ENCODE results near the gene UGT3A1.
"Not testable (repeated sequence)": the region's sequence is repeated elsewhere in the genome, so short reads cannot be mapped to it uniquely, and the experiment has no call there.

Gene UGT3A1

DNA sequence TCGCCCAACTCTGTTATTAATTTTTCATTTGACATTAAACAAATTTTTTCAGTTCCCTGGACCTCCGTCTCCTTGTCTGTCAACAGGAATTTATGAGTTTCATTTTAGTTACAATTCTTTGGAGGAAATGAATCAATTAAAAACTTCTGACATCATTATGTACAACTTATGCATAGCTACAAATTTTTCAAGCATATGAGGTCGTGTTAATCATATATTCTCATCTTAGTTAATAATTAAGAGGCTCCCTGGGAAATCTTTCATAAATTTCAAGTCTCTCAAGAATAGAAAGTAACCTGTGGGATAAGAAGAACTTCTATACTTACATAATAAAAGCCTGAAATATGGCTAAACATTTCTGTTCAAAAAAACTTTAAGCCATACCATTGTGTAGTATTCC is 3.4 kb downstream of the UGT3A1 start:
- no peak for DNase-seq

DNA sequence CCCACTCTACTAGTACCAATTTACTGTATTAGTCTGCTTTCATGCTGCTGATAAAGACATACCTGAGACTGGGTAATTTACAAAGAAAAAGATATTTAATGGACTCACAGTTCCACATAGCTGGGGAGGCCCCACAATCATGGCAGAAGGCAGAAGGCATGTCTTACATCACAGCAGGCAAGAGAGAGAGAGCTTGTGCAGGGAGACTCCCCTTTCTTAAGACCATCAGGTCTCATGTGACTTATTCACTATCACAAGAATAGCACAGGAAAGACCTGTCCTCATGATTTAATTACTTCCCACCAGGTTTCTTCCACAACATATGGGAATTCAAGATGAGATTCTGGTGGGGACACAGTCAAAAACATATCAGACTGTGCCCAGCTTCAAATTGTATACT is 11.5 kb downstream of the UGT3A1 start:
- DNase-seq, result no peak

DNA sequence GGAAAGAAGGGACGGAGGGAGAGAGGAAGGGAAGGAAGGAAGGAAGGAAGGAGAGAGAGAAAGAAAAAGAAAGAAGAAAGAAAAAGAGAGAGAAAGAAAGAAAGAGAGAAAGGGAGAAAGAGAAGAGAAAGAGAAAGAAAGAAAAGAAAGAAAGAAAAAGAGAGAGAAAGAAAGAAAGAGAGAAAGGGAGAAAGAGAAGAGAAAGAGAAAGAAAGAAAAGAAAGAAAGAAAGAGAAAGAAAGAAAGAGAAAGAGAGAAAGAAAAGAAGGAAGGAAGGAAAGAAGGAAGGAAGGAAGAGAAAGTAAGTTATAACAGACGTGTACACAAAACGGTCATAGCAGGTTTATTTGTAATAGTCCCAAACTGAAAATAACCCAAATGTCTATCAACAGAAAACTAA is 14.3 kb downstream of the UGT3A1 start:
- DNase-seq, result not testable (repeated sequence)

DNA sequence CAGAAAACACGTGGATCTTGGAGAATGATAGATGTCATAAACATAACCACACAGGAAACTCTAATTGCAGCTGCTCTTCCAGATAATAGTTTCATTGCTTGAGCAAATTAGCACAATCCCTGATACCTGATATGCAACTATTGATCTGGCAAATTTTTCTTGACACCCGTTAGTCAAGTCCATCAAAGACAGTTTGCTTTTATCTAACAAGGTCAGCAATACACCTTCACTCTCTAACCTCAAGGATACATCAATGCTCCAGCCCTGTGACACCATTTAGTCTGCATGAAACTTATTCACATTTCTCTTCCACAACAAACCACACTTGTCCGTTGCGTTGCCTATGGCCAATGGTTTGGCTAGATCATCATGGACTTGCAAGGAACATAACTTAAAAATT is 16.6 kb downstream of the UGT3A1 start:
- DNase-seq, result no peak

DNA sequence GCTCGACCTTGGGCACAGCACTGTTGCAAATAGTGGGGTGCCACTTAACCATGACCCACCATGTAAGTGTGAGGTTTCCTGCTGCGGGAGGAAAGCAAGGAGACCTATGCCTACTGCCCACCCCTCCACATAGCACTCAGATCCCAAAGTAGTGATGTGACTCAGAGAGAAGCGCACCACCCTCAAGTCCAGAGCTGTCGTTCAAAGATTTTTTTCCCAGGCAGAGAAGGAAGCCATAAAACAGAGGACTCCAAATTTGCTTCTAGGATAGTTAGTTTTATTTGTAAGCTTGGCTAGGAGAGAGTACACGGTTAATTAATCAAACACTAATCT is 19.3 kb downstream of the UGT3A1 start:
- no peak for DNase-seq

DNA sequence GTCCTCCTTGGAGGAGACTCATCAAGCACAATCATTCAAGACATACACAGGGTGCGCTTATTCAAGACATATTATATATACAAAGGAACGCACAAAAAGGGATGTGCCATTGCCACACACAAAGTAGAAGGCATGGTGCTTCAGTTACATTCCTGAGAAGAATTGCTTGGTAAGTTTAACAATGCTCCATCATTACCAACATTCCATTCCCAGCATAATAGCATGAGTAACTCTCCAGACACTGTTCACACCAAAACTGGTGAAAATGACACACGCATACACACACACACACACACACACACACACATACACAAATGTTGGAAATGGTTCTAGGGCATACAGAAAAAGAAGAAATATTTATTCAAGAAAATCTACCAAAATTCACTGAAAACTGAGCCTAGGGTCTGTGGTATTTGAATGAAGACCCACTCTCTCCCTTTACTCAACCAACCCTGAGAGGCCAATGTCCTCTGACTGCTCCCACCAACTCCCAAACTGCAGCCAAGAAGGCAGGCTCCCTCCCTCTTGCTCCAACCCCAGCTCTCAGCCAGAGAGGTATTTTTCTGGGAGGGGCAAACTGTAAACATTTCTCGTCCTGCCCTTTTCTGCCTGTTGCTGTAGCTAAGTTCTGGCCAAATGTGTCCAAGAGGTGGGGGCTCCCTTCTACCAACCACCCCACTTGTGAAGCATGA is 19.9 kb downstream of the UGT3A1 start:
- DNase-seq, result no peak

DNA sequence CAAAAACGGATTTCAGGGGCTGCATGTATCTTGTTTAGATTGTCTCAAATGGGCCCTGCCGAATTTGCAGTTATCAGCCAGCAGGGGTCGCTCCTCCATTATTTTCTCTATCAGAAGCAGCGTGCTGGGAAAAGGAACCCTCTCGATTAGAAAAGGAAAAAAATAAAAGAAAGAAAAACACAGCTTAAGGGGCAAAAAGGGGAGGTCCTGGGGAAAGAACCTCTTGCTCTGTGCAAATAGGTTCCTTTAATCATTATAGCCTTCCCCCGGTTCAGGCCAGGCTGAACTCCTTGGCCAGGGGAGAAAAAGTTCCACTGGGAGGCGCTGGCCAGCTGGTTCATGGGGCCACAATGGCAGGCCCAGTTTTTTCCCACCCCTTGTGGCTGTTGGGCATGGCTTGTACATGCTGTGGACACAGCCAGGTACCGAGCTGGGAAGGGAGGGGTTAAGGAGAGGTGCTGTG is 27.8 kb downstream of the UGT3A1 start:
- no peak for DNase-seq

DNA sequence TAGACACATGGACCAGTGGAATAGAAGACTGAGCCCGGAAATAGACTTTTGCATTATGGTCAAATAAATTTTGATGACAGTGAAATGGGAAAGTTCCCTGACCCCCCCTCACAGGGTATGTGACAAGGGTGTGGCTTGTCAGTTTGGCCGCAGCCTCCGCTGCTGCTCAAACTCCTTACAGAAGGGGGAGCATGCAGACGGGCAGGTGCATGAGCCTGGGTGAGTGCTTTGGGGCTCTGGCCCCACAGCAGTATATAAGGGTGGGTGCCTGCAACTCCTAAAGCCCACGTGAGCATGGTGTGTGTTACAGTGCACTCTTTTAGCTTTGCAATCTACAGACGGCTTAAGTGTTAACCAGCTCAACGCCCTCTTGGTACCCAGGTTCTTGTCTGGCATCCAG is 30.9 kb downstream of the UGT3A1 start:
- DNase-seq, result no peak

DNA sequence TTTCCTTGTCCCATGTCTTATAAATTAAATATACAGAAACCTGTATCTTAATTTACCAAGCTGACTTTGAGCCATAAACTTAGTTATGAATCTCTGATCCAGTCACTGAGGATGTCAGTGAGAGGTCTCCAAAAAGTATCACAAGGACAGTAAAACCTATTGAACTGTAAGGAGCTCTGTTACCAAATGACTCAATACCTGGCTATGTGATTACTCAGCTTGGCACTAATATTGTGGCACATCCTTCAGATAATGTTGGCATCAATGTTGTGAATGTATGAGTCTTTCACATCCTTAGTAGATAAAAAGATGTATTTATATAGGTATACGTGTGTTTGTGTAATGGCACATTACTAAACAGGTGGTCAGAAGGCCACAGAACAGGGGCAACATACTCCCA is 34.8 kb downstream of the UGT3A1 start:
- DNase-seq, result no peak

DNA sequence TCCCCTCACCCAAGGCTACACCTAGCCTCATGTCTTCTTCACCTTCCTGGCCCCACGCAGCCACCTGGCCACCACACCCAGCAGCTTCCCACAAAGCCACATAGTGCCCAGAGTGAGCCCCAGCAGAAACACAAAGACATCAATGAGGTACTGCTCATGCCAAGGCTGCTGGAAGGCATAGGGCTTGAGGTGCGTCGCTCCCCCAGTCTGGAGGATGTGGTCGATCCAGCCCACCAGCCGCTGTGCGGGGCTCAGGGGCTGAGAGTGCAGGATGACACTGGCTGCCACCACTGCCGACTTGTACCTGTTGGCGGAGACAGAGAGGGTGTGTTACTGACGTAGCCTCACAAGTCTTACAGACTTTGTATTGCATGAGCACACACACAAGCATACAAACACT is 37.0 kb downstream of the UGT3A1 start:
- no peak for DNase-seq

DNA sequence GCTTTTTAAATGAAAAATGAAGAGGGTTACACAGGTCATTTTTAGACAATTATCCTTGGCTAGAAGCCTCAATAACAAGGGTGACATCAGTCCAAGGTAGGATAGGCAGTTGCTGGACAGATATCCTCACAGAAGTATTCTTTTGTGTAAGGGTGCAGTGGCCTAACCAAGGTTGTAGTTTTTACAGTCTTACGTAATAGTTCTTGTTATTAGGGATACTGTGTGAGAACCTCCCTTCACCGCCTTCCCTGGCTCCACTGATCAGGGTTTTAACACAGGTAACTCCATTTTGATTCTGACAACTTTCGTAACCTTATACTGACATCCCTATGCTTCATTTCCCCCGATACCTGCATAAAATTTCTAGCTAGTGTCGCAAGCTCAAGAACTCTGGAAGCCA is 44.1 kb downstream of the UGT3A1 start:
- DNase-seq, result no peak

DNA sequence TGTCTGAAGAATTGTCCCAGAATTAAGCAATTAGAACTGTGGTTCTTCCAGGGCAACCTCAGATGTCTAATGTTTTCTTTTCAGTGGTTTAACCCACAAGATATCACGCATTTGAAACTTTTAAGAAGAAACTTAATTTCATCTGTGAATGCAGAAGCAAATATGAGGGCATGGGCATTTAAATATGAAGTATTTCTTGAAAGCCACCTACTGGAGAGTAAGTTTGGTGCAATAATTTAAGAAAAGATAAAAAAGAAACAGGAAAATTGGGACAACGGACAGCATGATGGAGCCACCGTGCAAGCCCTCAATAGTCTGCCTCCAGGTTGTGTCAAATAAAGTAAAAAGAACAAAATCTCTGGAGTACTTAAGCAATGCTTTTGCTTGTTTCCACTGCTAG is 51.6 kb downstream of the UGT3A1 start:
- DNase-seq, result no peak

DNA sequence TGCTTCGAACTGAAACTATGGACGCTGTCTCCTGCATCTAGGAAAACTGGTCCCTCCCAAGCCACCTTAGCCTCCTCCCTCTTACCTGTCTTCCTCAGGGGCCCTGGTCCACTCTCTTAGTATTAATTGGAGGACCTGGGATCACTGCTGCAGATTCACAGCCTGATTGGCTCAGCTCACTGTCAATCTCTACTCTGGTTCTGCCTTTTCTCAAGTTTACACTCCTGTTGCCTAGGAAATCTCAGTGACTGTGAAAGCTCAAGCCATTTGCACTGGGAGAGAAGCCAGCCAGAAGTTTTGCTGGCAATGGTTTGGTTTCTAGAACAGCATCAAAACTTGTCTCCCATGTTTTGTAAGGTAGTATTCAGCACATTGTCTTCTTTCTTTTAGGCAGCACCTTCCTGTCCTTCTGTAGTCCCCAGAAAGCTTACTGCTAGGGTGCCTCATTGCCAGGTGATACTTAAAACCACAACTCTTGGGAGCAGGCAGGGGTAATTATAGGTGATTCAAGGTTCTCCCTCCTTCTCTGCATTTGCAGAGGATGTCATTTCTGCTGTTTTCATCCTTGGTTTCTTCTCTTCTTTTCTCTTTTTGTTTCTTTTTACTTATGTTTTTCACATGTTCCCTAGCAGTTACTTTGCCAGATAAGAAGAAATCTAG is 52.5 kb downstream of the UGT3A1 start, which contains the start of gene CAPSL:
Gene CAPSL, minus strand, starts transcription at position 55 of the 660 bp plus-strand sequence. CDS start 17,502 bp downstream, outside the sequence.
- no peak for DNase-seq

DNA sequence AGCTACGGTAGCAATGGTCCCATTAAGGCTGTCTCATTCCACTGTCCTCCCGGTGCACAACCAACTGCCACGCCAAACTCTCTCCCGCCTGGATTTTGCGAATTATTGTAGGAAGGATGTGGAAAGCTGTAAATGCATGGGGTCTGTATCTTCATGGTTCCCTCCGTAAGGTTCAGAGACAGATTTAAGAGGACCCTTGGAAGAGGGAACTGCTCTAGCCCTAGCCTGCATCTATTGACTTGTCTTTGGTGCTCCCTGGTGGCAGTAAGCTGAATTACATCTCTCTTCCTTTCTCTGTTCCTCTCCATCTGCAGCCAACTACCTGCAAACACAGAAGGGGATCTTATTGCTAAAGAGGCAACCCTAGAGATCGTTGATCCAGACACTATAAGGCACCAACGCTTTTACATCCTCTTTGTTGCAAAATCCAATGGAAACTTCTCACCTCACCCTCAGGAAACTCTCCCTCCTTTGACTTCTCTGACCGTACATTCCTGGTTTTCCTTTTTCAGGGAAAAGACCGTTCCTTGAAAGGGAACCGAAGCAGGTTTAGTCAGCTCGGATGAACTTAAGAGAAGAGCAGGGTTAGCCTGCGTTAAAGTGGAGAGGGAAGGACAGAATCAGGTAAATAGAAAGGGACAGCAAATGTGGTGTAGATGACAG is 64.7 kb downstream of the UGT3A1 start:
- peak; percentile 38 for DNase-seq

DNA sequence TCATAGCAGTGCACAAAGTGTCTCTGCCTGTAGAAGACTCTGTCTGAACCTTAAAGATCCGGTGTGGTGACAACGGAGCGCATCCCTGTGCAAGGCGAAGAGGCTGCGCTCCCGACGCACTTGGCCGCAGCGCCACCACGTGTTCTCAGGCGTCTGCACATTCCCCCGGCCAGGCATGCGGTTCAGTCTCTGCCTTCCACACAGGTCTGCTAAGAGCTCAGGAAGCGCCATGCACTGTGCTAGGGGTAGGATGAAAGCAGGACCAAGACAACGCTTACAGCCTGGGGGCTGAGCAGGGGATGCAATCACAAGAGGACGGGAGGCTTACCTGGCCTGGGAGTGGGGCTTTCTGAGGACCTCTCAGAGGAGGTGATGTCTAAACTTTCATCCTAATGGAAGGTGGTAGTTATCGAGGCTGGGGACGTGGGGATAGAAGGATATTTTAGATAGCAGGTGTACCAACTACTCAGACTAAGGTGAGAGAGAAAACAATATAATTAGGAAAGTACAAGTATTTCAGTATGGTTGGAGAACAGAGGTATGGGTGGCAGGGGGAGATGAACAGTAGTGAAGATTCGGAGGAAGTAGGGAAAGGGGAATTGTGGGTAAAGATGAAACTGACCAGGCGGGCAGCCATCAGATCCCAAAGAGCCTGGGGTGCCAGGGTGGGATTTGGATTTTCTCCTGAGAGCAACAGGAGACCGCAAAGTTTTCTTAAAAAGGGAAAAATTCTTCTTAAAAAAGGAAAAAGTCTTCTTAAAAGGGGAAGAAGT is 66.1 kb downstream of the UGT3A1 start:
- no peak for DNase-seq

DNA sequence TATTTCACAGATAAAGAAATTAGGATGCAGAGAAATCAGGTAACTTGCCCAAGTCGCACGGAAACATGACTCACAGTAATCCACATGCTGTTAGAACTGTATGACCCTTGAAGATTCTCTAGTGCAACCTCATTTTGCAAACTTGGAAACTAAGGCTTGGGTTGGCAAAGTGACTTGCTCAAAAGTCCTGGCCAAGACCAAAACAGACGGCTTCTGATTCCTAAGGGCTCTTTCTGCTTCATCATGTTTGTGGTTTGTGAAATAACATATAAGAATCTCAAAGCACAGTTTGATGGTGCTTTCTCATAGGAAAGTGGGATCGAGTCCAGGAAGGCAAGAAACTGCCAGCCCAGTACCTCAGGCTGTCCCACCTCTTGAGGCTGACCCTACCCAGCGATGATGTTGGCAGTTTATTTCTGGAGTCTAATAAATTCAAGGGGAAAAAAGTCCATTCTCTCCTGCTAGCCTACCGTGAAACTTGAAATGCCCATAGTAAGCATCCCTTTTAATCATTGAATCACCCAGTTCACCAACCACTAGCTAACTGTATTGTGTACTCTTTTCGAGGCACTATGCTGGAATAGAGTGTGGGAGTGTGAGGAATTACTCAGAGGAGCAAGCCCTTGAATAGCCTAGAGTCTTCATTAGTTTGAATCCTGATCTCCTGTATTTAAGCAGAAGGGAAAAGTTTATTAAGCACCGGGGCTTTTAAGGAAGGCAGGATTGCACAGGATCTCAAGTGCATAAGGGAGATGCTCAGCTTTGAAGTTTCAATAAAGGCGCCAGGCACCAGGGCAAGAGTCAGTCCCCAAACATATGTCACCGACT is 66.9 kb downstream of the UGT3A1 start:
- no peak for DNase-seq

DNA sequence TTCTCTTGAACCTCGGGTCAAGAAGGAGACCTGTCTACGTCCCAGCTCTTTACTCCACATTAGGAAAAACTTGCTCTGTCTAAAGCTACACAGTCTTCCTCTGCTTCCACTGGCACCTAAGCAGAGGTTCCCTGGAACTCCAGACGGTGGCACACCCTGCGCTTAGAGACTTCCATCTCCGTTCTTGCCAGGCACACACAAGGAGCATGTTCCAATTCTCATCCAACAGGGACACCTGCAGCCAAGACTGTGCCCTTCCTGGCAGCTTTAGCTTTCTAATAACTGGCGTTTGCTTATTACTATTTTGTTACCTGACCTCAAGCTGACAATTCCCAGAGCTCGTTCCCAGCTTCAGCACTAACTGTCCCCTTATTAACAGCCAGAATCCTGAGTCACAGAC is 68.7 kb downstream of the UGT3A1 start:
- DNase-seq, result no peak

DNA sequence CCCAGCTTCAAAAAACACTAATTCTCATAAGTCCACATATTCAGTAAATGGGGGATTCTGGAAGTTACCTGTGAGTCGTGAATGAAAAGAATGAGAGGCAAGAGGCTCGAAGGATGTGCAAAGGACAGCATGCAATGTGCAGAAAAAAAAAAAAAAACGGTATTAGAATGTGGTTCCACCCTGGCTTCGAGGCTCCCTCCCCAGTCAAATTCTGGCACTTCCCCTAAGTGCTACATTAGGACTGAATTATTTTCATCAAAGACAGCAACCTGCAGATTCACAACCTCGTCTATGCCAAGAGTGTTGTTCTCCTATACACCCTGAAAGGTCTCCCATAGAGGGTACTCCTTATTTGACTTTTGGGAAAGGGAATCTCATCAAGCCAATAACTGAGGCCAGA is 69.3 kb downstream of the UGT3A1 start:
- DNase-seq, result no peak

DNA sequence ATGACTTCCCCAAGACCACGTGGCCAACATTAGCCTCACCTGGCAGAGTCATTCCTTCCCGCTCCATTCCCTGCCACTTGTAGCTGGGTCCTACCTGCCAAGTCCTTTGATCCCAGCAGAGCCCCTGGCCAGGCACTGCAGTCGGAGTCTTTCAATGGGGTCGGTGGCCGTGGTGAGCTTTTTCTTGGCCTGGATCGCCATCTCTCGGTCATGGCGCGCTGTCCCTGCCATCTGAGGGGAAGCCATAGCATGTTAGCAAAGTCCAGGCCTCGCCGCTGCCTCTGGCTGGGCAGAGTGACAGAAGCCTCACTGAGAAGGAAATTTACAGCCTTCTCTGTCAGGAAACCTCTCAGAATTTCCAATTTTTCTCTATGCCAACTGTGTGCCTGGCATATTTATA is 70.3 kb downstream of the UGT3A1 start:
- DNase-seq, result peak; percentile 4

DNA sequence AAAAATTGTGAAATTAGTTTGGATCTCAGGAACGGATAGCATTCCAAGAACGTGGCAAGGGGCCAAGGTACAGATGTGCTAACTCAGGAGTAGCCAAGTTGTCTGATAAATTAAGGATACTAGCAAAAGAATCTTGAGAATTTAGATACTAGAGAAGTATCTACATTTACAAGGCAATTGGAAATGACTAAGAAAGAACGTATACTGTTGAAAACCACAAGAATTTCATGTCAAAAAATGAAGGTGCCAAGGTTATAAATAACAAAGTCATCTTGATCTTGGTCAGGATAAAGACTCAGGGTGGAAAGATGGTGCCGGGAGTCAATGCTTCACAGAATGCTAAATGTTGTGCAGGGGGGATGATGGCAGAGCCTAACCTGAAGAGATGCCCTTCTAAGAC is 72.0 kb downstream of the UGT3A1 start:
- DNase-seq, result no peak

DNA sequence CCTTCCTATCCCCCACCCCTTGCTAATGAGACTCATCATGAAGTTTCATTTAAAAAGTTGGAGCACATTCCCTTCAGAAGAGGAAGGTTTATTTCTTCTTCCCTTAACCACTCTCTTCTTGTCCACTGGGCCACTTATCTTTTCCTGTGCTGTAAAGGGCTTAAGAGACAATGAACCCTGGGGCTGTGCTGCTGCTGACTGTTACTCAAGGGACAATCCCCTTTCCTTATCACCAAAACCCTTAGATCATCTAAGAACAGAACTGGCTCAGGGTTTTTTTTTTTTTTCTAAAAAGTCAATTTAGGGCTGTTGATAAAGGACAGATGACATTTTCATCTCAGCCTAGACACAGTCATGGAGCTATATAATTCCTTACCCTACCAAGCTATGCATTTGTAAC is 82.4 kb downstream of the UGT3A1 start:
- DNase-seq, result no peak

DNA sequence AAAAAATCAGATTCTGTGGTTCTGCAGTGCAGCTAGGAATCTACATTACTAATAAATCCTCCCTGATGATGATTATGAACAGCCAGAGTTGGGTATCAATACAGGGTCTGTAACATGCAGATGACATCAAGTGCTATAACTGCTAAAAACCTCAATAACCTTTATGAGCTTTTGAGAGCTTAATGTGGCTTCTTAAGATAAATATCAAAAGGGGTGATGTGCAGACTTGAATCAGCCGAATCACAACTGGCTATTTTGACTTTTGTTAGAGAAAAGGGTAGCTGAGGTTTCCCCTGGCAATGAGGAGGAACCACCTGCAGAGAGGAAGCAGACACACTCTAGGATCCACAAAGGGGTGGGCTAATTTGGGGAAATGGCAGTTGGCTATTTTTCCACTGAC is 83.0 kb downstream of the UGT3A1 start:
- no peak for DNase-seq
